Stomach (tissue), 4 donors: ENCODE measurements around the gene THBS3.

Experiments used
- POLR2A ChIP-seq, 4 donors: fragments of 450-650 bp; IDR thresholded peaks; one replicate each; pipeline ENCODE4 v1.6.1; 2016; ENCODE audit warnings: antibody characterized with exemption in 4 of 4, control low read depth in 2 of 4, mild to moderate bottlenecking in 1 of 4, moderate library complexity in 1 of 4
- POLR2AphosphoS5 ChIP-seq, 3 donors: sonication (generic); formaldehyde crosslinking; IDR thresholded peaks; one replicate each; pipeline ENCODE4 v1.6.1; 2016; ENCODE audit warnings: antibody characterized with exemption in 3 of 3

- TF ChIP-seq POLR2AphosphoS5 (IDR thresholded peaks at IDR 0.05), result peak in 2 of 3 donors; percentile 10 to 74
- no peak for TF ChIP-seq POLR2A (IDR thresholded peaks at IDR 0.05)
These were observed 23.9 kb downstream of the THBS3 start for GRCh38 chr1:155183775-155184221.
